Heart left ventricle (tissue), 13 donors: ENCODE data around the gene KIAA2012.

Experiments used
- CTCF ChIP-seq, 12 donors: fragments of 200-600 bp; sonication (generic) in 4 of 12; IDR thresholded peaks; one replicate each; pipeline versions ENCODE4 v1.5.0 to v1.8.0; 2018 to 2022; ENCODE audit warnings: antibody characterized with exemption in 12 of 12, mild to moderate bottlenecking in 5 of 12
- POLR2A ChIP-seq, 2 donors: fragments of 450-650 bp; IDR thresholded peaks; one replicate each; pipeline ENCODE4 v1.6.1; 2017; ENCODE audit warnings: antibody characterized with exemption in 2 of 2, mild to moderate bottlenecking in 2 of 2, moderate library complexity in 2 of 2
- donor health status: ischemic (EF 13 %, LVEDD 7.1; RV severe dilation, severe dysfunction).
- donor health status: DM: no; HTN: yes; CAD: no.
- donor health status: DM: no; HTN: no; CAD: no.
- donor health status: ischemic (EF 25% LVEDD 6.9; RV normal size, moderate dysfunction).
- donor health status: ischemic (EF 25% LVEDD 5.7; RV mildly dilated, moderate dysfunction).
- donor health status: ischemic (EF 35%, LVEDD 5.7; RV mildly dilated, moderate dysfunction).
- donor health status: nonischemic (EF 11% LVEDD 7.7; RV severe dilation, severe dysfunction).
- donor health status: DM: yes; HTN: yes; CAD: no.
- donor health status: PGD.
- donor health status: ischemic (EF 29% LVEDD 5.4; RV normal size, mild dysfunction).
- donor health status: nonischemic (EF 23%, LVEDD 6.1; RV moderate dilation, normal function).

GRCh38 chr2:202049092-202049728, 23.8 kb upstream of the KIAA2012 start:
- TF ChIP-seq CTCF (IDR thresholded peaks at IDR 0.05): no peak
- TF ChIP-seq POLR2A (IDR thresholded peaks at IDR 0.05): no peak
